ENCODE data around the gene SNPH.

GRCh38 chr20:1300083-1300840 lies 34.2 kb downstream of the SNPH start:
- TF ChIP-seq CTCF (IDR thresholded peaks at IDR 0.05) = no peak
- no peak for TF ChIP-seq POLR2A (IDR thresholded peaks at IDR 0.05)
